GM13977 (cell line): ENCODE measurements around the gene TSPYL6.

Source experiments
- DNase-seq: peaks from one replicate; pipeline ENCODE4 v3.0.0; 2012; ENCODE audit warnings: low spot score
- CTCF ChIP-seq: IDR thresholded peaks from 2 replicates; pipeline ENCODE4 v1.5.1; 2012; ENCODE audit warnings: mild to moderate bottlenecking, control low read depth; ENCODE audit not compliant: insufficient read depth; ENCODE audit errors: extremely low read depth, missing control alignments
- in situ Hi-C: fragments of 300-500 bp; cut with MboI; formaldehyde crosslinking; loops from one replicate; pipeline ENCODE4 v1.12.0; 2022; ENCODE audit warnings: low sequenced_read_pairs, low pct_unique_long_range_greater_than_20kb, mixed read lengths, inconsistent platforms; ENCODE audit not compliant: unreplicated experiment

TSPYL6 gene

GRCh38 chr2:54259413-54260240 is 3.6 kb upstream of the TSPYL6 start:
- peak; percentile 40 for DNase-seq
- in situ Hi-C loops: no loop called here
- TF ChIP-seq CTCF: no peak

GRCh38 chr2:54258166-54258565 is 2.1 kb upstream of the TSPYL6 start:
- no peak for DNase-seq
- no peak for TF ChIP-seq CTCF
- in situ Hi-C loops: no loop called here

GRCh38 chr2:54255230-54256090 is 569 bp downstream of the TSPYL6 start:
- in situ Hi-C loops: no loop called here
- no peak for TF ChIP-seq CTCF
- no peak for DNase-seq

- in situ Hi-C loops: no loop called here
- no peak for TF ChIP-seq CTCF
- no peak for DNase-seq
Measured at GRCh38 chr2:54254180-54254579, 1.8 kb downstream of the TSPYL6 start.

- in situ Hi-C loops: no loop called here
- DNase-seq: no peak
- TF ChIP-seq CTCF: no peak
Measured at GRCh38 chr2:54249629-54250028, 6.4 kb downstream of the TSPYL6 start.

GRCh38 chr2:54247115-54247514 is 8.9 kb downstream of the TSPYL6 start:
- in situ Hi-C loops: no loop called here
- no peak for DNase-seq
- TF ChIP-seq CTCF: no peak
